ACHN (cell line): ENCODE measurements around the gene RAB3B.
"Not testable (repeated sequence)": the region's sequence is repeated elsewhere in the genome, so short reads cannot be mapped to it uniquely, and the experiment has no call there.

Source experiments
- DNase-seq: peaks from one replicate; pipeline ENCODE4 v3.0.0-alpha.2; 2015
- in situ Hi-C: cut with HindIII; loops from 2 replicates; pipeline ENCODE4 v1.10.0; 2017; ENCODE audit warnings: low sequenced_read_pairs, low pct_ligation_motif_present, low pct_unique_long_range_greater_than_20kb

The RAB3B gene

GRCh38 chr1:51902456-51902855 is 88.0 kb downstream of the RAB3B start:
- no peak for DNase-seq
- in situ Hi-C loops, result no loop called here

GRCh38 chr1:51901151-51901550 is 89.3 kb downstream of the RAB3B start:
- DNase-seq, result no peak
- in situ Hi-C loops, result no loop called here

GRCh38 chr1:51899022-51899421 is 91.5 kb downstream of the RAB3B start:
- in situ Hi-C loops, result no loop called here
- DNase-seq, result no peak

GRCh38 chr1:51898090-51898734 is 92.3 kb downstream of the RAB3B start:
- peak; percentile 87 for DNase-seq
- in situ Hi-C loops, result no loop called here

- DNase-seq, result peak; percentile 79
- in situ Hi-C loops, result no loop called here
Observed at GRCh38 chr1:51897699-51898031, 92.8 kb downstream of the RAB3B start.

- DNase-seq, in situ Hi-C loops: not testable (repeated sequence)
Observed at GRCh38 chr1:51894748-51895147, 95.8 kb downstream of the RAB3B start.

GRCh38 chr1:51878616-51879336 is 111.7 kb downstream of the RAB3B start, which contains the start of gene NRDC:
TSS of gene NRDC (minus strand) at chr1:51878727. CDS start at chr1:51878615, 112 bp downstream.
- in situ Hi-C loops, result no loop called here

GRCh38 chr1:51878308-51878615 is 112.2 kb downstream of the RAB3B start:
- in situ Hi-C loops, result no loop called here
- no peak for DNase-seq

More at GRCh38 chr1:51878616-51879336, 111.7 kb downstream of the RAB3B start, which contains the start of gene NRDC:
- DNase-seq, result peak; percentile 99

- in situ Hi-C loops, result no loop called here
- DNase-seq, result peak; percentile 20
Observed at GRCh38 chr1:51877434-51878307, 112.8 kb downstream of the RAB3B start.

- in situ Hi-C loops, result no loop called here
- DNase-seq, result no peak
Observed at GRCh38 chr1:51875836-51876235, 114.7 kb downstream of the RAB3B start.

- no peak for DNase-seq
- in situ Hi-C loops, result no loop called here
Observed at GRCh38 chr1:51875291-51875772, 115.2 kb downstream of the RAB3B start.

GRCh38 chr1:51873270-51873669 is 117.2 kb downstream of the RAB3B start:
- DNase-seq, in situ Hi-C loops: not testable (repeated sequence)

- no peak for DNase-seq
- in situ Hi-C loops, result no loop called here
Observed at GRCh38 chr1:51871351-51871975, 119.0 kb downstream of the RAB3B start.

- in situ Hi-C loops, result no loop called here
- DNase-seq, result no peak
Observed at GRCh38 chr1:51870603-51871350, 119.7 kb downstream of the RAB3B start.

GRCh38 chr1:51867479-51868232 is 122.8 kb downstream of the RAB3B start:
- DNase-seq, result no peak
- in situ Hi-C loops, result no loop called here

- no peak for DNase-seq
- in situ Hi-C loops, result no loop called here
Observed at GRCh38 chr1:51863384-51863783, 127.1 kb downstream of the RAB3B start.

GRCh38 chr1:51861669-51862068 is 128.8 kb downstream of the RAB3B start:
- no peak for DNase-seq
- in situ Hi-C loops, result no loop called here
